ENCODE results near the gene IL20RB.

DNA sequence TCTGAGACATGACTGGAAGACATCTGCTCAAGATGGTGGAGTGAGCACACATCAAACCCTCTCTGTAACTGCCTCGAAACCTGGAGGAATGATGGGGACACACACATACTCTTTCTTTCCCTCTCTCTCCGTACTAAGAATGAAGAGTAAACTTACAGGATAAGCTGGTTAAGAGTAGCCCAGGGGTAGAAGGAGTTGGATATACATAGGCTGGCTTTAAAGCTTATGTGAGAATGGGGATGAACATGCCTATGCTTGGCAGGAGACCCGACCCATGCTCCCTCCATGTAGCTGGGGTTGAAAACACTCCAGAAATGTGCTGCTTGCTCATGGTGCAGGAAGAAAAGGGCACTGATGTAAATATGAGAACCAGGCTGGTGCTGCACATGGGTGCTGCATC, 68.9 kb downstream of the IL20RB start:
- TF ChIP-seq, protein P1, sequence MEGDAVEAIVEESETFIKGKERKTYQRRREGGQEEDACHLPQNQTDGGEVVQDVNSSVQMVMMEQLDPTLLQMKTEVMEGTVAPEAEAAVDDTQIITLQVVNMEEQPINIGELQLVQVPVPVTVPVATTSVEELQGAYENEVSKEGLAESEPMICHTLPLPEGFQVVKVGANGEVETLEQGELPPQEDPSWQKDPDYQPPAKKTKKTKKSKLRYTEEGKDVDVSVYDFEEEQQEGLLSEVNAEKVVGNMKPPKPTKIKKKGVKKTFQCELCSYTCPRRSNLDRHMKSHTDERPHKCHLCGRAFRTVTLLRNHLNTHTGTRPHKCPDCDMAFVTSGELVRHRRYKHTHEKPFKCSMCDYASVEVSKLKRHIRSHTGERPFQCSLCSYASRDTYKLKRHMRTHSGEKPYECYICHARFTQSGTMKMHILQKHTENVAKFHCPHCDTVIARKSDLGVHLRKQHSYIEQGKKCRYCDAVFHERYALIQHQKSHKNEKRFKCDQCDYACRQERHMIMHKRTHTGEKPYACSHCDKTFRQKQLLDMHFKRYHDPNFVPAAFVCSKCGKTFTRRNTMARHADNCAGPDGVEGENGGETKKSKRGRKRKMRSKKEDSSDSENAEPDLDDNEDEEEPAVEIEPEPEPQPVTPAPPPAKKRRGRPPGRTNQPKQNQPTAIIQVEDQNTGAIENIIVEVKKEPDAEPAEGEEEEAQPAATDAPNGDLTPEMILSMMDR (IDR thresholded peaks at IDR 0.05): no peak
- TF ChIP-seq POLR2A (IDR thresholded peaks at IDR 0.05): no peak
